GM19438 (cell line): ENCODE results near the gene TARBP1.
"Not testable (repeated sequence)": the region's sequence is repeated elsewhere in the genome, so short reads cannot be mapped to it uniquely, and the experiment has no call there.

ENCODE experiments used
- ATAC-seq: cut with Tn5 transposase; IDR thresholded peaks from one replicate; pipeline ENCODE4 v1.9.1; 2021; ENCODE audit warnings: low read depth; ENCODE audit not compliant: unreplicated experiment

TARBP1 gene

DNA sequence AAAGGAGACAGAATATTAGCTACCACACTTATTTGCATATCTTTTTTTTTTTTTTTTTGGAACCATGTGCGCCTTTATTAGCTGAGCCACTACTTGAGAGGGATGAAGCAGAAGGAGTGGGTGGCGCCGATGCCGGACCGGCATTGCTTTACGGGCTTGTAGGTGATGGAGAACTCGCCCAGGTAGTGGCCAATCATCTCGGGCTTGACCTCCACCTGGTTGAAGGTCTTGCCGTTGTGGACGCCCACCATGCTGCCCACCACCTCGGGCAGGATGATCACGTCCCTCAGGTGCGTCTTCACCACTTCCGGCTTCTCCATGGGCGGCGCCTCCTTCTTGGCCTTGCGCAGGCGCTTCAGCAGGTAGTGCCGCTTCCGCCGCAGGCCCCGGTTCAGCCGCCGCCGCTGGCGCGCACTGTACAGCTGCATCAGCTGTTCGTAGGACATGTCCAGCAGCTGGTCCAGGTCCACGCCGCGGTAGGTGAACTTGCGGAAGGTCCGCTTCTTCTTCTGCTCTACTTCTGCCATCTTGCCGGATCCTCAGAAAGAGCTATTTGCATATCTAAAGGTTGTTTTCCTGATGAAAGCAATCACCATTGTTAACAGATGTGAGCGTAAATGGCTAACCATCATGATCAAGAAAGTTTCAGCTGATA, 122.2 kb downstream of the TARBP1 start:
- not testable (repeated sequence) for ATAC-seq

GRCh38 chr1:234355782-234356510, 123.0 kb downstream of the TARBP1 start:
- ATAC-seq: no peak

DNA sequence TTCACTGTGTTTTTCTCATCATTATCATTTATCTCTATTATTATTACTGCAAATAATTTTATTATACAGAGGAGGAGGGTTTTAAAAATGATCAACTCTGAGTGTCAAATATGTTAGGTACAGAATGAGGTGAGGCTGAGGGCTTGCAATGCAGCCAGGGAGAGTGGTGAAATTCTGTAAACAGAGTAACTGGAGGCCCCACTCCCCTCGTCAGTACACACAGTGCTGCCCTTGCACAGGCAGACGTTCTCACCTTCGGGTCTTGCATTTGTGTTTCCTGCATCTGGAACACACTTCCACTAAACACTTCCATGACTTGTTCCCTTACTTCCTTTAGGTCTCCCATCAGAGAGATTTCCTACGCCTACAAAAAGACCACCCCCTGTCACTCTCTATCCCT, 130.0 kb downstream of the TARBP1 start:
- ATAC-seq: no peak

- no peak for ATAC-seq
Observed at GRCh38 chr1:234345237-234345636, 133.7 kb downstream of the TARBP1 start.

- ATAC-seq: no peak
Observed at GRCh38 chr1:234342774-234343173, 136.2 kb downstream of the TARBP1 start.
